HFFc6 (cell line): ENCODE measurements around the gene AUH. TPM values are rescaled to one million over a fixed set of nuclear protein-coding genes. Genes with fewer than 3 reads are reported as not detected.

Experiments
- DNase-seq: peaks from one replicate; pipeline ENCODE4 v3.0.0-alpha.2; 2018
- H3K27ac Mint-ChIP-seq: 2 replicates; pipeline ENCODE4 v1.8.0; 2020; ENCODE audit warnings: mild to moderate bottlenecking, mixed read lengths
- H3K27me3 Mint-ChIP-seq: 2 replicates; pipeline ENCODE4 v1.8.0; 2021; ENCODE audit warnings: mild to moderate bottlenecking, moderate library complexity, mixed read lengths; ENCODE audit not compliant: insufficient read depth
- H3K36me3 Mint-ChIP-seq: 2 replicates; pipeline ENCODE4 v1.8.0; 2021; ENCODE audit warnings: low read depth, mixed read lengths
- H3K4me1 Mint-ChIP-seq: 2 replicates; pipeline ENCODE4 v1.8.0; 2020; ENCODE audit warnings: low read depth, mixed read lengths
- H3K4me3 Mint-ChIP-seq: 2 replicates; pipeline ENCODE4 v1.8.0; 2020; ENCODE audit warnings: mild to moderate bottlenecking, moderate library complexity, mixed read lengths
- H3K9me3 Mint-ChIP-seq: 2 replicates; pipeline ENCODE4 v1.8.0; 2020; ENCODE audit warnings: mild to moderate bottlenecking, mixed read lengths
- CTCF ChIP-seq: fragments of 200-600 bp; sonication (generic); IDR thresholded peaks from 2 replicates; pipeline ENCODE4 v1.5.0; 2021; ENCODE audit warnings: antibody characterized with exemption, mild to moderate bottlenecking
- total RNA-seq, 6 experiments: library from RNA; stranded (reverse); fragmentation: NEBNext Ultra II Directional; extraction: Animal tissue kit (Norgen Biotek cat#: 25700); gene quantifications; 2 replicates in 1 of 6; 3 replicates in 5 of 6; pipeline ENCODE4 v1.2.3, GENCODE V29; 2021

Gene AUH
- total RNA-seq, 6 experiments from 2014 or later, result 9.8 to 11.3 (median 10.6) TPM

GRCh38 chr9:91364702-91365101, 3.0 kb upstream of the AUH start:
- 0 out of 2 replicates have a peak, but pooled peaks cover under 1% of the 10 kb centered on the region for H3K36me3 Mint-ChIP-seq
- H3K4me1 Mint-ChIP-seq, result peaks cover 17% of the 10 kb centered on the region
- no peak for TF ChIP-seq CTCF
- no peak for DNase-seq
- H3K27me3 Mint-ChIP-seq, result no peaks in the 10 kb centered on the region; the same call in 1 of the 2 replicates
- H3K9me3 Mint-ChIP-seq, result no peaks in the 10 kb centered on the region
- no peak overlapping the region for H3K27ac Mint-ChIP-seq
- H3K4me3 Mint-ChIP-seq, result no peak overlapping the region

- Mint-ChIP-seq H3K4me3 (no peak overlapping the region), H3K27me3 (no peaks in the 10 kb centered on the region; the same call in 1 of the 2 replicates), H3K9me3 (no peaks in the 10 kb centered on the region), H3K36me3 (0 out of 2 replicates have a peak, but pooled peaks cover 8% of the 10 kb centered on the region), H3K27ac (no peak overlapping the region), H3K4me1 (peaks cover 24% of the 10 kb centered on the region)
- no peak for DNase-seq
- no peak for TF ChIP-seq CTCF
Measured at GRCh38 chr9:91364005-91364404, 2.3 kb upstream of the AUH start.

GRCh38 chr9:91362051-91362611, 413 bp upstream of the AUH start:
- Mint-ChIP-seq H3K27ac (peak overlapping the region; percentile 33), H3K27me3 (no peaks in the 10 kb centered on the region; the same call in 1 of the 2 replicates), H3K4me3 (peak overlapping the region; percentile 80), H3K9me3 (no peaks in the 10 kb centered on the region), H3K36me3 (0 out of 2 replicates have a peak, but pooled peaks cover 10% of the 10 kb centered on the region), H3K4me1 (peaks cover 35% of the 10 kb centered on the region)
- DNase-seq, result no peak
- TF ChIP-seq CTCF, result no peak

- Mint-ChIP-seq H3K27ac (peak overlapping the region; percentile 63), H3K4me3 (peak overlapping the region; percentile 95), H3K9me3 (no peaks in the 10 kb centered on the region), H3K36me3 (peaks cover 14% of the 10 kb centered on the region; the same call in 1 of the 2 replicates), H3K27me3 (no peaks in the 10 kb centered on the region; the same call in 1 of the 2 replicates), H3K4me1 (peaks cover 43% of the 10 kb centered on the region)
- no peak for DNase-seq
- TF ChIP-seq CTCF, result no peak
Measured at GRCh38 chr9:91360551-91361290, 997 bp downstream of the AUH start.

- Mint-ChIP-seq H3K27me3 (no peaks in the 10 kb centered on the region; the same call in 1 of the 2 replicates), H3K4me1 (peaks cover 50% of the 10 kb centered on the region), H3K27ac (peak overlapping the region; percentile 63), H3K36me3 (peaks cover 14% of the 10 kb centered on the region; the same call in 1 of the 2 replicates), H3K4me3 (peak overlapping the region; percentile 95), H3K9me3 (no peaks in the 10 kb centered on the region)
- no peak for DNase-seq
- TF ChIP-seq CTCF, result no peak
Measured at GRCh38 chr9:91359734-91360470, 1.8 kb downstream of the AUH start.
